CD8-positive, alpha-beta memory T cell (primary cell): ENCODE results near the gene ESYT3. TPM values are rescaled to one million over a fixed set of nuclear protein-coding genes. Genes with fewer than 3 reads are reported as not detected.

ENCODE experiments used
- CTCF ChIA-PET: fragments of 350-600 bp; sonication (Branson Sonifier 250); formaldehyde crosslinking; loops from one replicate; lab custom pipeline; 2021; ENCODE audit warnings: antibody characterized with exemption; lab: Charles Lee
- POLR2A ChIA-PET: fragments of 350-600 bp; sonication (Branson Sonifier 250); formaldehyde crosslinking; loops from one replicate; lab custom pipeline; 2021; ENCODE audit warnings: antibody characterized with exemption; lab: Charles Lee
- DNase-seq, 5 donors: peaks; one replicate each; pipeline versions ENCODE4 v3.0.0 to v3.0.0-alpha.2; 2020 to 2022; ENCODE audit warnings: mixed read lengths in 1 of 5
- H3K27ac ChIP-seq: one replicate; pipeline ENCODE4 v1.7.0; 2013; ENCODE audit warnings: low read depth, mild to moderate bottlenecking, low read length, moderate library complexity
- H3K27me3 ChIP-seq: 2 replicates; pipeline ENCODE4 v1.7.0; 2013; ENCODE audit warnings: low read length, mild to moderate bottlenecking; ENCODE audit not compliant: insufficient read depth, poor library complexity, severe bottlenecking
- H3K36me3 ChIP-seq: 2 replicates; pipeline ENCODE4 v1.7.0; 2013; ENCODE audit warnings: mild to moderate bottlenecking, low read length, moderate library complexity; ENCODE audit not compliant: insufficient read depth
- H3K4me1 ChIP-seq: 2 replicates; pipeline ENCODE4 v1.7.0; 2013; ENCODE audit warnings: mild to moderate bottlenecking, low read length, moderate library complexity; ENCODE audit not compliant: insufficient read depth
- H3K4me3 ChIP-seq: 2 replicates; pipeline ENCODE4 v1.7.0; 2013; ENCODE audit warnings: mild to moderate bottlenecking, low read length
- H3K9me3 ChIP-seq: 2 replicates; pipeline ENCODE4 v1.7.0; 2013; ENCODE audit warnings: mild to moderate bottlenecking, low read length
- H3K27ac Mint-ChIP-seq, 8 donors: one replicate each; pipeline ENCODE4 v1.8.0; 2020 to 2021; ENCODE audit warnings: mixed read lengths in 8 of 8, mild to moderate bottlenecking in 6 of 8, inconsistent platforms in 3 of 8, moderate library complexity in 3 of 8
- H3K27me3 Mint-ChIP-seq, 2 donors: one replicate each; pipeline ENCODE4 v1.8.0; 2020 to 2021; ENCODE audit warnings: mixed read lengths in 2 of 2, mild to moderate bottlenecking in 1 of 2, moderate library complexity in 1 of 2
- H3K36me3 Mint-ChIP-seq, 3 donors: one replicate each; pipeline ENCODE4 v1.8.0; 2020 to 2021; ENCODE audit warnings: mixed read lengths in 3 of 3, inconsistent platforms in 1 of 3, mild to moderate bottlenecking in 1 of 3
- H3K4me1 Mint-ChIP-seq, 3 donors: one replicate each; pipeline ENCODE4 v1.8.0; 2020 to 2021; ENCODE audit warnings: mixed read lengths in 3 of 3, inconsistent platforms in 1 of 3, mild to moderate bottlenecking in 1 of 3
- H3K4me3 Mint-ChIP-seq, 7 donors: one replicate each; pipeline ENCODE4 v1.8.0; 2020 to 2021; ENCODE audit warnings: mixed read lengths in 7 of 7, mild to moderate bottlenecking in 6 of 7, moderate library complexity in 4 of 7, inconsistent platforms in 2 of 7
- H3K9me3 Mint-ChIP-seq, 5 donors: one replicate each; pipeline ENCODE4 v1.8.0; 2020 to 2022; ENCODE audit warnings: mixed read lengths in 5 of 5, mild to moderate bottlenecking in 3 of 5, moderate library complexity in 2 of 5, inconsistent platforms in 1 of 5
- polyA plus RNA-seq: library from polyadenylated mRNA; unstranded; fragments of 300-500 nt; fragmentation: Illumina TruSeq; gene quantifications from one replicate; pipeline ENCODE4 v1.2.3, GENCODE V29; 2021
- total RNA-seq, 2 experiments: library from RNA; stranded (reverse); gene quantifications; one replicate each; pipeline ENCODE4 v1.2.3, GENCODE V29; 2021

Gene ESYT3
- total and polyA plus RNA-seq, 3 experiments from 2014 or later, result 0.07 TPM; not detected in 1

- POLR2A ChIA-PET, result no interaction called here
- Histone ChIP-seq H3K4me1 (no peaks in the 10 kb centered on the region), H3K36me3 (no peaks in the 10 kb centered on the region), H3K27ac (no peak overlapping the region), H3K9me3 (no peaks in the 10 kb centered on the region), H3K4me3 (no peak overlapping the region), H3K27me3 (peaks cover 3% of the 10 kb centered on the region)
- Mint-ChIP-seq H3K27me3 (peaks cover 16 to 42% of the 10 kb centered on the region in 2 donors), H3K4me3 (no peak overlapping the region), H3K36me3 (no peaks in the 10 kb centered on the region), H3K9me3 (no peaks in the 10 kb centered on the region), H3K4me1 (peaks cover 2 to 11% (median 4%) of the 10 kb centered on the region in 3 donors), H3K27ac (no peak overlapping the region)
- CTCF ChIA-PET, result no interaction called here
- DNase-seq, result no peak
Observed at GRCh38 chr3:138440121-138440521, 5.7 kb downstream of the ESYT3 start.

GRCh38 chr3:138440596-138440995, 6.2 kb downstream of the ESYT3 start:
- no peak overlapping the region for H3K27ac Mint-ChIP-seq
- Histone ChIP-seq H3K27ac (no peak overlapping the region), H3K9me3 (no peaks in the 10 kb centered on the region), H3K36me3 (no peaks in the 10 kb centered on the region), H3K27me3 (no peaks in the 10 kb centered on the region), H3K4me3 (no peak overlapping the region), H3K4me1 (no peaks in the 10 kb centered on the region)
- ChIA-PET CTCF (no interaction called here), POLR2A (no interaction called here)
- peaks cover 16 to 42% of the 10 kb centered on the region in 2 donors for H3K27me3 Mint-ChIP-seq
- no peak for DNase-seq
- H3K4me3 Mint-ChIP-seq, result no peak overlapping the region
- peaks cover 2 to 7% (median 4%) of the 10 kb centered on the region in 3 donors for H3K4me1 Mint-ChIP-seq
- H3K36me3 Mint-ChIP-seq, result no peaks in the 10 kb centered on the region
- no peaks in the 10 kb centered on the region for H3K9me3 Mint-ChIP-seq

GRCh38 chr3:138441256-138441655, 6.8 kb downstream of the ESYT3 start:
- Histone ChIP-seq H3K4me3 (no peak overlapping the region), H3K27me3 (no peaks in the 10 kb centered on the region), H3K9me3 (no peaks in the 10 kb centered on the region), H3K4me1 (no peaks in the 10 kb centered on the region), H3K36me3 (no peaks in the 10 kb centered on the region), H3K27ac (no peak overlapping the region)
- DNase-seq, result no peak
- ChIA-PET CTCF (no interaction called here), POLR2A (no interaction called here)
- Mint-ChIP-seq H3K4me1 (peaks cover 0 to 1% (median under 1%) of the 10 kb centered on the region in 3 donors), H3K27ac (peak overlapping the region in 1 of 8 donors; percentile 49), H3K27me3 (peaks cover 12 to 35% of the 10 kb centered on the region in 2 donors), H3K36me3 (no peaks in the 10 kb centered on the region), H3K4me3 (no peak overlapping the region), H3K9me3 (no peaks in the 10 kb centered on the region)

- H3K36me3 Mint-ChIP-seq, result no peaks in the 10 kb centered on the region
- CTCF ChIA-PET, result no interaction called here
- no peak overlapping the region for H3K4me3 Mint-ChIP-seq
- H3K9me3 ChIP-seq, result no peaks in the 10 kb centered on the region
- H3K27ac Mint-ChIP-seq, result no peak overlapping the region
- no peaks in the 10 kb centered on the region for H3K36me3 ChIP-seq
- peaks cover 9 to 30% of the 10 kb centered on the region in 2 donors for H3K27me3 Mint-ChIP-seq
- POLR2A ChIA-PET, result no interaction called here
- no peaks in the 10 kb centered on the region for H3K27me3 ChIP-seq
- H3K27ac ChIP-seq, result no peak overlapping the region
- no peaks in the 10 kb centered on the region for H3K9me3 Mint-ChIP-seq
- no peaks in the 10 kb centered on the region for H3K4me1 ChIP-seq
- no peak overlapping the region for H3K4me3 ChIP-seq
- DNase-seq, result no peak
- no peaks in the 10 kb centered on the region for H3K4me1 Mint-ChIP-seq
Observed at GRCh38 chr3:138441742-138442141, 7.3 kb downstream of the ESYT3 start.

- H3K36me3 ChIP-seq, result no peaks in the 10 kb centered on the region
- DNase-seq, result no peak
- no peaks in the 10 kb centered on the region for H3K27me3 ChIP-seq
- Mint-ChIP-seq H3K4me3 (no peak overlapping the region), H3K27ac (no peak overlapping the region), H3K27me3 (peaks cover 4 to 23% of the 10 kb centered on the region in 2 donors), H3K4me1 (no peaks in the 10 kb centered on the region), H3K9me3 (no peaks in the 10 kb centered on the region), H3K36me3 (no peaks in the 10 kb centered on the region)
- ChIA-PET CTCF (interaction anchor here (1.4 to 1.8 kb wide), 2 partner anchors 8 to 25 kb away, joined by 3 to 6 read pairs; partner anchors contain the start of gene ESYT3), POLR2A (no interaction called here)
- H3K4me3 ChIP-seq, result no peak overlapping the region
- H3K27ac ChIP-seq, result no peak overlapping the region
- H3K9me3 ChIP-seq, result no peaks in the 10 kb centered on the region
- no peaks in the 10 kb centered on the region for H3K4me1 ChIP-seq
Observed at GRCh38 chr3:138442433-138442832, 8.0 kb downstream of the ESYT3 start.

GRCh38 chr3:138443091-138443490, 8.7 kb downstream of the ESYT3 start:
- H3K9me3 ChIP-seq, result no peaks in the 10 kb centered on the region
- peaks cover 3 to 17% of the 10 kb centered on the region in 2 donors for H3K27me3 Mint-ChIP-seq
- no peak for DNase-seq
- no peaks in the 10 kb centered on the region for H3K9me3 Mint-ChIP-seq
- H3K4me1 Mint-ChIP-seq, result no peaks in the 10 kb centered on the region
- H3K27ac Mint-ChIP-seq, result no peak overlapping the region
- no peak overlapping the region for H3K4me3 ChIP-seq
- H3K27me3 ChIP-seq, result no peaks in the 10 kb centered on the region
- CTCF ChIA-PET, result interaction anchor here (1.4 to 1.8 kb wide), 2 partner anchors 9 to 26 kb away, joined by 3 to 6 read pairs; partner anchors contain the start of gene ESYT3
- no peak overlapping the region for H3K4me3 Mint-ChIP-seq
- POLR2A ChIA-PET, result no interaction called here
- no peaks in the 10 kb centered on the region for H3K36me3 Mint-ChIP-seq
- no peak overlapping the region for H3K27ac ChIP-seq
- no peaks in the 10 kb centered on the region for H3K4me1 ChIP-seq
- no peaks in the 10 kb centered on the region for H3K36me3 ChIP-seq

GRCh38 chr3:138443521-138444503, 9.4 kb downstream of the ESYT3 start:
- Histone ChIP-seq H3K27me3 (no peaks in the 10 kb centered on the region), H3K27ac (no peak overlapping the region), H3K36me3 (no peaks in the 10 kb centered on the region), H3K9me3 (no peaks in the 10 kb centered on the region), H3K4me3 (no peak overlapping the region), H3K4me1 (no peaks in the 10 kb centered on the region)
- H3K9me3 Mint-ChIP-seq, result no peaks in the 10 kb centered on the region
- H3K36me3 Mint-ChIP-seq, result no peaks in the 10 kb centered on the region
- no peaks in the 10 kb centered on the region for H3K4me1 Mint-ChIP-seq
- POLR2A ChIA-PET, result no interaction called here
- CTCF ChIA-PET, result interaction anchor here (1.4 to 1.8 kb wide), 2 partner anchors 9 to 26 kb away, joined by 3 to 6 read pairs; partner anchors contain the start of gene ESYT3
- peaks cover 3 to 10% of the 10 kb centered on the region in 2 donors for H3K27me3 Mint-ChIP-seq
- H3K4me3 Mint-ChIP-seq, result no peak overlapping the region
- DNase-seq, result no peak
- H3K27ac Mint-ChIP-seq, result no peak overlapping the region

- Mint-ChIP-seq H3K27me3 (peaks cover 0 to 4% of the 10 kb centered on the region in 2 donors), H3K36me3 (no peaks in the 10 kb centered on the region), H3K4me1 (no peaks in the 10 kb centered on the region), H3K9me3 (no peaks in the 10 kb centered on the region), H3K27ac (no peak overlapping the region), H3K4me3 (no peak overlapping the region)
- ChIA-PET POLR2A (no interaction called here), CTCF (no interaction called here)
- Histone ChIP-seq H3K4me1 (no peaks in the 10 kb centered on the region), H3K4me3 (no peak overlapping the region), H3K27ac (no peak overlapping the region), H3K9me3 (no peaks in the 10 kb centered on the region), H3K36me3 (no peaks in the 10 kb centered on the region), H3K27me3 (no peaks in the 10 kb centered on the region)
- no peak for DNase-seq
Observed at GRCh38 chr3:138445236-138445635, 10.8 kb downstream of the ESYT3 start.
